ENCODE measurements around the gene C1R.
A peak's percentile ranks its signal among the peaks of the same experiment; 100 is the strongest.

C1R gene

DNA sequence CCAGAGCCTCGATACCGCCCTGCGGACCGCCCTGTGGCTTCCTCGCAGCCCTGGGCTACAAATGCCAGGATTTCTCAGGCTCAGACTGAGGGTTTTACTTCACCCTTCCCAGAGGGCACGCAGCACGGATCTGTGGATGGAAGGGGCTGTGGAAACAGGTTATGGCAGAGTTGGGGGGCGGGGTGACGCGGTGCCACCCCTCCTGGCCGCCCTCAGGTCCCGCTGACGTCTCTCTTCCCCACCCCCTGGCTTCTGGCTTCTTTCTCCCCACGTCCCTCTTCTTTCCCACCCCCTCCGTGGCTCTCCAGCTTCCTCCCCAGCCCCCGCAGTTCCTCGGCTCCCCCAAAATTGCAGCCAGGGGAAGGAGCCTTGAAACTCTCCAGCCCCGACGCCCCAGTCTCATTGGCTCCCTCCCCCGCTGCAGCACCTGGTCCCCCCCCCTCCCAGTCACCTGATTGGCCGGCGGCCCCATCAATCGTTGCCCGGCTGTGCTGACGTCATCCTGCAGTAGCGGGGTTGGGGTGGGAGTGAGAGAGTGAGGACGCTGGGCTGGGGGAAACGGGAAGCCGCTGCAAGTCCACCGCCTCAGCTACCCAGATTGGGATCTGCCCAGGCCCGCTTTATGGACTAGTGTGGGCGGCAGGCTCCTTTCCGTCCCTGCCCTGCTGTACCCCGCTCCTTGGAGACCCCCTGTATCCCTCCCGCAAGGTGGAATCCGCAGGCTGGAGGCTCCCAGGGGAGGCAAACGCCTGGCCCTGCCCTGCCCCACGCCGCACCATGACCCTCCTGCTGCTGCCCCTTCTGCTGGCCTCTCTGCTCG, 37.8 kb upstream of the C1R start, which contains the start of gene CLSTN3:
CLSTN3 (plus strand) TSS at position 500 of the 820 bp plus-strand sequence; CDS start at position 778, 278 bp downstream.
- peaks cover 10% of the 10 kb centered on the region; the same call in 1 of the 2 replicates for H3K4me1 ChIP-seq (ENCODE audit: low read length)
- DNase-seq, result peak; percentile 76
- H4K20me1 ChIP-seq (ENCODE audit: insufficient read depth, low read length), result no peaks in the 10 kb centered on the region
- no peaks in the 10 kb centered on the region for H3K36me3 ChIP-seq (replicated peaks; ENCODE audit: insufficient read depth, low read length)
- H3K27me3 ChIP-seq (replicated peaks; ENCODE audit: insufficient read depth, low read length), result no peaks in the 10 kb centered on the region
- H3K9ac ChIP-seq (ENCODE audit: low read length), result peak within 1 kb of the TSS; percentile 74
- peak within 1 kb of the TSS; percentile 94 for H2AFZ ChIP-seq (ENCODE audit: low read length)
- no peaks in the 10 kb centered on the region for H3K9me2 ChIP-seq (replicated peaks; ENCODE audit: insufficient read depth, low read length)
- H3K9me3 ChIP-seq (replicated peaks; ENCODE audit: insufficient read depth, low read length), result no peaks in the 10 kb centered on the region
- H3K4me2 ChIP-seq (ENCODE audit: low read depth, low read length), result peak within 1 kb of the TSS; percentile 98
- H3F3A ChIP-seq (ENCODE audit: insufficient read depth, low read length), result 0 out of 2 replicates have a peak, but pooled peaks cover 3% of the 10 kb centered on the region
- no peak for TF ChIP-seq EZH2 (optimal IDR thresholded peaks at IDR 0.05; ENCODE audit: low read depth, low read length)
- no peaks in the 10 kb centered on the region for H3K79me2 ChIP-seq (ENCODE audit: low read length)
- H3K4me3 ChIP-seq (ENCODE audit: low read length), result peak within 1 kb of the TSS; percentile 96
- no peak within 1 kb of the TSS for H3K27ac ChIP-seq (ENCODE audit: low read length)

DNA sequence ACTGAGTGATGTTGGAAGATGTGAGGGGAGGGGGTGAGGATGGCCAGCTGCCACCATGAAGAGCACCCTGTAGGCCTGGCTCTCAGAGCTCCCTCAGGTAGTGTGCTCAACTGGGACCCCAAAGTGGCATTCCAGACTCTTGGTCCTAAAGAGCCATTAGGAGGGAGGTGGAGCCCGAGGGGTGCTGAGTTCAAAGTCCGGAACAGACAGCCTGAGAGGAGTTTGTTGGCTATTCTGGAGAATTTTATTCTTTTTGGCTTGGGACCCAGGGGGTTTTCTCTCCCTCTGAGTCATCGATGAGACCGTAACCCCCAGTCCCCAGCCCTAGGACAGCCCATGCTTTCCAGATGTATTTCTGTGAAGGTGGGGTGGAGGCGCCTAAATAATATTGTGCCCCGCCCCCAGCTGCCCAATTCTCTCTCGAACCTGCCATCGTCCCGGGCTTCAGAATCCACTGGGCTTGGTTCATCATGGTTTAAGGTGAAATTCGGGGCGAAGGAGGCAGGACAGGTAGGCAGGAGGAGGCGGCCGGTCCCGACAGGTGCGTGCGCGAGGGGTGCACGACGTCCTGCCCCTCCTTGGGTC, 37.1 kb upstream of the C1R start:
- no peak for DNase-seq
- Histone ChIP-seq H3K9ac (ENCODE audit: low read length) (peak overlapping the region; percentile 74; the same call in 1 of the 2 replicates), H3K36me3 (replicated peaks; ENCODE audit: insufficient read depth, low read length) (no peaks in the 10 kb centered on the region), H3K27ac (ENCODE audit: low read length) (no peak overlapping the region), H3K4me2 (ENCODE audit: low read depth, low read length) (peak overlapping the region; percentile 98), H3K4me3 (ENCODE audit: low read length) (peak overlapping the region; percentile 96), H3K27me3 (replicated peaks; ENCODE audit: insufficient read depth, low read length) (no peaks in the 10 kb centered on the region), H2AFZ (ENCODE audit: low read length) (peak overlapping the region; percentile 94), H3K4me1 (ENCODE audit: low read length) (peaks cover 10% of the 10 kb centered on the region; the same call in 1 of the 2 replicates), H3F3A (ENCODE audit: insufficient read depth, low read length) (0 out of 2 replicates have a peak, but pooled peaks cover 3% of the 10 kb centered on the region), H3K9me3 (replicated peaks; ENCODE audit: insufficient read depth, low read length) (no peaks in the 10 kb centered on the region), H3K79me2 (ENCODE audit: low read length) (no peaks in the 10 kb centered on the region), H3K9me2 (replicated peaks; ENCODE audit: insufficient read depth, low read length) (no peaks in the 10 kb centered on the region), H4K20me1 (ENCODE audit: insufficient read depth, low read length) (no peaks in the 10 kb centered on the region)
- no peak for TF ChIP-seq EZH2phosphoT487 (IDR thresholded peaks at IDR 0.05; ENCODE audit: low read length)
- TF ChIP-seq, protein P1, sequence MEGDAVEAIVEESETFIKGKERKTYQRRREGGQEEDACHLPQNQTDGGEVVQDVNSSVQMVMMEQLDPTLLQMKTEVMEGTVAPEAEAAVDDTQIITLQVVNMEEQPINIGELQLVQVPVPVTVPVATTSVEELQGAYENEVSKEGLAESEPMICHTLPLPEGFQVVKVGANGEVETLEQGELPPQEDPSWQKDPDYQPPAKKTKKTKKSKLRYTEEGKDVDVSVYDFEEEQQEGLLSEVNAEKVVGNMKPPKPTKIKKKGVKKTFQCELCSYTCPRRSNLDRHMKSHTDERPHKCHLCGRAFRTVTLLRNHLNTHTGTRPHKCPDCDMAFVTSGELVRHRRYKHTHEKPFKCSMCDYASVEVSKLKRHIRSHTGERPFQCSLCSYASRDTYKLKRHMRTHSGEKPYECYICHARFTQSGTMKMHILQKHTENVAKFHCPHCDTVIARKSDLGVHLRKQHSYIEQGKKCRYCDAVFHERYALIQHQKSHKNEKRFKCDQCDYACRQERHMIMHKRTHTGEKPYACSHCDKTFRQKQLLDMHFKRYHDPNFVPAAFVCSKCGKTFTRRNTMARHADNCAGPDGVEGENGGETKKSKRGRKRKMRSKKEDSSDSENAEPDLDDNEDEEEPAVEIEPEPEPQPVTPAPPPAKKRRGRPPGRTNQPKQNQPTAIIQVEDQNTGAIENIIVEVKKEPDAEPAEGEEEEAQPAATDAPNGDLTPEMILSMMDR (IDR thresholded peaks at IDR 0.05; ENCODE audit: low read length), result no peak

DNA sequence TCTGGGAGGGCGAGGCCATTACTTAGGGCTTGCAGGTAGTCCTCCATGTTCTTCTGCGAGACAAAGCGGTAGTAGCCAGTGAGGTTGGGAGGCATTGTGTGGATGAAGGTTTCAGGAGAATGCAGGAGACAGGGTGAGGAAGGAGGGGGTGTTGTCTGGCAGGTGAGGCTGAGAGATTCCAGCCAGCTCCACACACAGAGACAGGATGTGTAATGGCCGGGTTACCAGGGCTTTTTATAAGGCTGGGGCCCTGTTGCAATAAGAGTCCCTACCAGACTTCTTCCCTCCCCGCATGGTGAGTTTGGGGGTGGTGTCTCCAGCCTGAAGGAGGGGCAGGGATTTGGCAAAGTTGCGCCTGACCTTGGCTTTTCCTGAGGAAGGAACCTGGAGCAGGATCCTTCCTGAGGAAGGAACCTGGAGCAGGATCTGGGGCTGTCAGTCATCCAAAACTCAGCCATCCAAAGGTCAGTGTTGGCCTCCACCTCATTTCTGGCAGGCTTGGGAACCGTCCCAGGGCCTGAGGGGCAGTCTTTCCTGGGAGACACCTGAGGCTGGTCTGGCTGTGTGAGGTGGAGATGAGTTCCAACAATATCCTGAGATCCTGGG, 36.5 kb upstream of the C1R start, which contains the start of gene RBP5:
RBP5 (minus strand) TSS at position 209 of the 606 bp plus-strand sequence; CDS start at position 95, 114 bp downstream.
- no peaks in the 10 kb centered on the region for H4K20me1 ChIP-seq (ENCODE audit: insufficient read depth, low read length)
- no peak for DNase-seq
- H2AFZ ChIP-seq (ENCODE audit: low read length), result peak within 1 kb of the TSS; percentile 94
- no peaks in the 10 kb centered on the region for H3K9me3 ChIP-seq (replicated peaks; ENCODE audit: insufficient read depth, low read length)
- no peaks in the 10 kb centered on the region for H3K27me3 ChIP-seq (replicated peaks; ENCODE audit: insufficient read depth, low read length)
- H3K27ac ChIP-seq (ENCODE audit: low read length), result no peak within 1 kb of the TSS
- H3K9me2 ChIP-seq (replicated peaks; ENCODE audit: insufficient read depth, low read length), result no peaks in the 10 kb centered on the region
- H3K4me3 ChIP-seq (ENCODE audit: low read length), result peak within 1 kb of the TSS; percentile 96
- no peaks in the 10 kb centered on the region for H3K36me3 ChIP-seq (replicated peaks; ENCODE audit: insufficient read depth, low read length)
- H3K79me2 ChIP-seq (ENCODE audit: low read length), result no peaks in the 10 kb centered on the region
- peak within 1 kb of the TSS; percentile 74; the same call in 1 of the 2 replicates for H3K9ac ChIP-seq (ENCODE audit: low read length)
- TF ChIP-seq EZH2phosphoT487 (IDR thresholded peaks at IDR 0.05; ENCODE audit: low read length) (no peak), EZH2 (optimal IDR thresholded peaks at IDR 0.05; ENCODE audit: low read depth, low read length) (no peak)
- TF ChIP-seq, protein P1 (IDR thresholded peaks at IDR 0.05; ENCODE audit: low read length), result no peak
- 0 out of 2 replicates have a peak, but pooled peaks cover 3% of the 10 kb centered on the region for H3F3A ChIP-seq (ENCODE audit: insufficient read depth, low read length)
- H3K4me1 ChIP-seq (ENCODE audit: low read length), result peaks cover 10% of the 10 kb centered on the region; the same call in 1 of the 2 replicates
- peak within 1 kb of the TSS; percentile 98 for H3K4me2 ChIP-seq (ENCODE audit: low read depth, low read length)

Measured in MM.1S (cell line).